Esophagus muscularis mucosa (tissue), 4 donors: ENCODE results near the gene TMEM218. TPM values are rescaled to one million over a fixed set of nuclear protein-coding genes. Genes with fewer than 3 reads are reported as not detected.

Experiments
- DNase-seq: peaks from one replicate; pipeline ENCODE4 v3.0.0-alpha.2; 2017; ENCODE audit errors: extremely low spot score
- H3K27ac ChIP-seq, 4 donors: fragments of 200-600 bp; sonication (generic); replicated peaks in 1 of 4; 1 replicate in 3 of 4; 2 replicates in 1 of 4; pipeline ENCODE4 v1.5.1; 2016 to 2019; ENCODE audit warnings: mild to moderate bottlenecking in 1 of 4
- H3K27me3 ChIP-seq, 4 donors: fragments of 200-600 bp; sonication (generic); one replicate each; pipeline versions ENCODE4 v1.5.1 to v1.6.0; 2016 to 2019
- H3K36me3 ChIP-seq, 4 donors: fragments of 200-600 bp; sonication (generic); one replicate each; pipeline ENCODE4 v1.5.1; 2016 to 2019
- H3K4me1 ChIP-seq, 4 donors: fragments of 200-600 bp; sonication (generic); one replicate each; pipeline ENCODE4 v1.5.1; 2016 to 2019
- H3K4me3 ChIP-seq, 4 donors: fragments of 200-600 bp; sonication (generic); 1 replicate in 2 of 4; 2 replicates in 2 of 4; pipeline ENCODE4 v1.5.1; 2016 to 2019; ENCODE audit warnings: mild to moderate bottlenecking in 4 of 4, moderate library complexity in 1 of 4
- H3K9me3 ChIP-seq, 4 donors: fragments of 200-600 bp; sonication (generic); 1 replicate in 3 of 4; 2 replicates in 1 of 4; pipeline ENCODE4 v1.5.1; 2016 to 2019
- CTCF ChIP-seq, 3 experiments: fragments of 200-600 bp in 2 of 3; fragments of 450-650 bp in 1 of 3; sonication (generic) in 2 of 3; IDR thresholded peaks; one replicate each; pipeline ENCODE4 v1.5.1; 2017 to 2019; ENCODE audit warnings: antibody characterized with exemption in 3 of 3, mild to moderate bottlenecking in 2 of 3, moderate library complexity in 1 of 3
- EP300 ChIP-seq: sonication (generic); formaldehyde crosslinking; IDR thresholded peaks from one replicate; pipeline ENCODE4 v1.6.1; 2017; ENCODE audit warnings: antibody characterized with exemption
- POLR2A ChIP-seq: fragments of 450-650 bp; IDR thresholded peaks from one replicate; pipeline ENCODE4 v1.6.1; 2017; ENCODE audit warnings: antibody characterized with exemption, moderate library complexity, mild to moderate bottlenecking, low read depth
- POLR2AphosphoS5 ChIP-seq, 2 donors: sonication (generic); formaldehyde crosslinking; IDR thresholded peaks; one replicate each; pipeline ENCODE4 v1.6.1; 2017; ENCODE audit warnings: antibody characterized with exemption in 2 of 2
- WGBS: methylation state at CpG from one replicate; pipeline ENCODE4 v1.1.5; 2018; 5-methylcytosine and 5-hydroxymethylcytosine counted together
- intact Hi-C: fragments of 100-400 bp; cut with DNase I; formaldehyde crosslinking; loops from one replicate; pipeline ENCODE4 v1.15.1; 2023
- total RNA-seq, 4 donors: library from RNA; depleted of rRNA; stranded (reverse); fragments of >200 nt; gene quantifications; one replicate each; pipeline versions ENCODE4 v1.1.0 to v1.2.1, GENCODE V29; 2016

Gene TMEM218
- total RNA-seq, 4 donors from 2014 or later: 13.1 to 20.4 (median 15.5) TPM

GRCh38 chr11:125132596-125132995, 21.2 kb upstream of the TMEM218 start:
- no peaks in the 10 kb centered on the region for H3K36me3 ChIP-seq
- WGBS: 85% methylated on average over 7 of the region's 7 CpGs
- H3K4me3 ChIP-seq: no peak overlapping the region
- H3K27ac ChIP-seq: no peak overlapping the region
- no peaks in the 10 kb centered on the region for H3K4me1 ChIP-seq
- no peaks in the 10 kb centered on the region for H3K9me3 ChIP-seq
- TF ChIP-seq CTCF (IDR thresholded peaks at IDR 0.05): no peak
- TF ChIP-seq POLR2AphosphoS5 (IDR thresholded peaks at IDR 0.05): no peak
- no peak for TF ChIP-seq EP300
- no peak for TF ChIP-seq POLR2A
- intact Hi-C loops: no loop called here
- DNase-seq: no peak
- H3K27me3 ChIP-seq: peaks cover 0 to 17% (median 0%) of the 10 kb centered on the region in 4 donors

GRCh38 chr11:125132071-125132470, 20.6 kb upstream of the TMEM218 start:
- TF ChIP-seq EP300: no peak
- TF ChIP-seq POLR2A: no peak
- no peak for TF ChIP-seq CTCF (IDR thresholded peaks at IDR 0.05)
- TF ChIP-seq POLR2AphosphoS5 (IDR thresholded peaks at IDR 0.05): no peak
- peaks cover 0 to 21% (median 0%) of the 10 kb centered on the region in 4 donors for H3K27me3 ChIP-seq
- H3K36me3 ChIP-seq: no peaks in the 10 kb centered on the region
- H3K4me3 ChIP-seq: no peak overlapping the region
- intact Hi-C loops: no loop called here
- no peak for DNase-seq
- no peak overlapping the region for H3K27ac ChIP-seq
- WGBS: 71% methylated on average over 1 of the region's 1 CpG
- H3K9me3 ChIP-seq: no peaks in the 10 kb centered on the region
- no peaks in the 10 kb centered on the region for H3K4me1 ChIP-seq

DNA sequence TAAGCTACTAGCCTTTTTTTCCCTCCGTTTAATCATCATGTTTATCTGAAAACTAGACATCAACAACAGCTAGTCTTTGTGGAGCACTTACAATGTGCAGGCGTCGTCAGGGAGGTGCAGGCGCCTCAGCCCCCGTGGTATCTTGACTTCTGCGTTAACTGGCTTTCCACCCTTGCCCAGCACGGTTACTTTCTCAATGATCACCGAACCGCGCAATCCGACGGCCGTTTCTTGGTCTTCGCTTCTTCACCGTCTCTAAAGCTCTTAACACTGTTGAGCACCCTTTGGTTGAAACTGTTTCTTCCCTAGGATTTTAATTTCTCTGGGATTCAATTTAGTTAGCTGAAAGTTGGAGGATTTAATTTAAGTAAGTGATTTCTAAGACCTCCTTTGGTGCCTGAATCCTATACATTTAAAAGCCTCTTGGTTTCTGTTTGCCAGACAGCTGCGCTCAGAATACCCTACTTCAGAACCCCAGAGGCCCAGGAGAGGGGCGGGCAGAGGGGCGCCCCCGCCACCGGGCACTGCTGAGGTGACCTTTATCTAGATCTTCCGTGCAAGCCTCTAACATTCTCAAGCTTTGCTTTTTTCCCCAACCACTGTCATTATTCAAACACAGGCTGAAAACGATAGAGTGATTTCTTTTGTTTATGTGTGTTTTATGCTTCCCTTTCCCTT, 18.0 kb upstream of the TMEM218 start:
- Histone ChIP-seq H3K27me3 (peaks cover 0 to 29% (median 0%) of the 10 kb centered on the region in 4 donors), H3K36me3 (no peaks in the 10 kb centered on the region), H3K9me3 (no peaks in the 10 kb centered on the region), H3K4me1 (no peaks in the 10 kb centered on the region), H3K27ac (no peak overlapping the region), H3K4me3 (no peak overlapping the region)
- 84% methylated on average over 22 of the region's 22 CpGs for WGBS
- no peak for TF ChIP-seq EP300
- no peak for TF ChIP-seq POLR2A
- no peak for TF ChIP-seq CTCF (IDR thresholded peaks at IDR 0.05)
- no peak for TF ChIP-seq POLR2AphosphoS5 (IDR thresholded peaks at IDR 0.05)
- peak; percentile 31 for DNase-seq
- intact Hi-C loops: no loop called here

- Histone ChIP-seq H3K4me1 (peaks cover 0 to 6% (median 1%) of the 10 kb centered on the region in 4 donors), H3K27ac (no peak overlapping the region), H3K9me3 (no peaks in the 10 kb centered on the region), H3K36me3 (no peaks in the 10 kb centered on the region), H3K4me3 (no peak overlapping the region), H3K27me3 (peaks cover 0 to 29% (median 0%) of the 10 kb centered on the region in 4 donors)
- WGBS: 57% methylated on average over 4 of the region's 4 CpGs
- intact Hi-C loops: no loop called here
- no peak for DNase-seq
- TF ChIP-seq EP300: no peak
- TF ChIP-seq CTCF (IDR thresholded peaks at IDR 0.05): no peak
- TF ChIP-seq POLR2AphosphoS5 (IDR thresholded peaks at IDR 0.05): no peak
- TF ChIP-seq POLR2A: no peak
These were observed 17.0 kb upstream of the TMEM218 start for GRCh38 chr11:125128450-125128849.

DNA sequence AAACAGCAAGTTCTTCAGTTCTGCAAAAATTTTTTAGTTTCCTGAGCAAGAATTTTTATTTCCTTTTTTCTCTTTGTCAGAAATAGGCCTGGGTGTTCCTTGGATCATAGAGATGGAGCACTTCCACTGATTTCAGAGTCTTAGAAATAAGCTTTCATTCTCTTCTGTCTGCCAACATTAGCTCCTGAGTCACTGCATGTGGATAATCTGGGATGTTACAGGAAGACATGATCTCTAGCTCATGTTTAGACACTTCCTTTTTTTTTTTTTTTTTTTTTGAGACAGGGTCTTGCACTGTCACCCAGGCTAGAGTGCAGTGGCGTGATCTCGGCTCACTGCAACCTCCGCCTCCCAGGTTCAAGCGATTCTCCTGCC, 13.2 kb upstream of the TMEM218 start:
- Histone ChIP-seq H3K4me3 (no peak overlapping the region), H3K36me3 (no peaks in the 10 kb centered on the region), H3K4me1 (peaks cover 0 to 6% (median 1%) of the 10 kb centered on the region in 4 donors), H3K27me3 (peaks cover 0 to 25% (median 0%) of the 10 kb centered on the region in 4 donors), H3K9me3 (no peaks in the 10 kb centered on the region), H3K27ac (no peak overlapping the region)
- WGBS: 75% methylated on average over 4 of the region's 4 CpGs
- DNase-seq: no peak
- intact Hi-C loops: no loop called here
- no peak for TF ChIP-seq EP300
- no peak for TF ChIP-seq POLR2A
- TF ChIP-seq CTCF (IDR thresholded peaks at IDR 0.05): no peak
- no peak for TF ChIP-seq POLR2AphosphoS5 (IDR thresholded peaks at IDR 0.05)
